H1 (cell line): Measurements from ENCODE around the gene OR2Z1. TPM values are rescaled to one million over a fixed set of nuclear protein-coding genes. Genes with fewer than 3 reads are reported as not detected.

Source experiments
- polyA plus RNA-seq, 7 experiments: library from polyadenylated mRNA; depleted of rRNA in 3 of 7; stranded (reverse) in 5 of 7; unstranded in 2 of 7; fragments of >200 nt in 5 of 7; fragments of 200-250 nt in 2 of 7; gene quantifications; 1 replicate in 5 of 7; 2 replicates in 1 of 7; 4 replicates in 1 of 7; pipeline versions ENCODE4 v1.2.1 to v1.2.3, GENCODE V29; 2011 to 2013; ENCODE audit warnings: missing spikeins in 2 of 7, mixed read lengths in 2 of 7
- total RNA-seq: library from RNA; stranded (reverse); fragmentation: NEBNext Ultra II Directional; extraction: Animal tissue kit (Norgen Biotek cat#: 25700); gene quantifications from 2 replicates; pipeline ENCODE4 v1.2.1, GENCODE V29; 2021
- TF ChIP-seq, protein P1 (sequence below): fragments of 300-600 bp; sonication (generic); IDR thresholded peaks from 2 replicates; pipeline ENCODE4 v1.7.1; 2012; ENCODE audit warnings: low read length, moderate library complexity, mild to moderate bottlenecking, inconsistent platforms; ENCODE audit not compliant: insufficient replicate concordance

OR2Z1 gene
- total and polyA plus RNA-seq, 2 of the 8 experiments (the other 6 are each of a cell fraction or from before 2014, with no cell fraction given): not detected

DNA sequence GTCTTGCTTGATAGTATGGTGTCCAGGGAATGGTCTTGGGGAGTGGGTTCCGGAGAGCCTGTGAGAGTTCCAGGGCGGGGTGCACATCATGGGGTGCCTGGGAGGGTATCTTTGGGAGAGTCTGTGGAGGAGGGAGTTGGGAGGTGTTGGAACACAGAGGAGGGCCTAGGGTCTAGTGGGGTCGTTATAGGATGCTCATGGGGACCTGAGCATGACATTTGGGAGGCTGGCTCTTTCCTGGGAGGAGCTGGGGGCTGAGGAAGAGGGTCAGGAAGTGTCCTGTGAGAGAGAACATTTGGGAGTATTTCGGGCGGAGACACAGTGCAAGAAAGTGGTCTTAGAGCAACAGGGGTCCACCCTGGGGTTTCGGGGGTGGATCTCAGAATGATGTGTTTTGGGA, 25.5 kb upstream of the OR2Z1 start (continued):
- TF ChIP-seq, protein P1, sequence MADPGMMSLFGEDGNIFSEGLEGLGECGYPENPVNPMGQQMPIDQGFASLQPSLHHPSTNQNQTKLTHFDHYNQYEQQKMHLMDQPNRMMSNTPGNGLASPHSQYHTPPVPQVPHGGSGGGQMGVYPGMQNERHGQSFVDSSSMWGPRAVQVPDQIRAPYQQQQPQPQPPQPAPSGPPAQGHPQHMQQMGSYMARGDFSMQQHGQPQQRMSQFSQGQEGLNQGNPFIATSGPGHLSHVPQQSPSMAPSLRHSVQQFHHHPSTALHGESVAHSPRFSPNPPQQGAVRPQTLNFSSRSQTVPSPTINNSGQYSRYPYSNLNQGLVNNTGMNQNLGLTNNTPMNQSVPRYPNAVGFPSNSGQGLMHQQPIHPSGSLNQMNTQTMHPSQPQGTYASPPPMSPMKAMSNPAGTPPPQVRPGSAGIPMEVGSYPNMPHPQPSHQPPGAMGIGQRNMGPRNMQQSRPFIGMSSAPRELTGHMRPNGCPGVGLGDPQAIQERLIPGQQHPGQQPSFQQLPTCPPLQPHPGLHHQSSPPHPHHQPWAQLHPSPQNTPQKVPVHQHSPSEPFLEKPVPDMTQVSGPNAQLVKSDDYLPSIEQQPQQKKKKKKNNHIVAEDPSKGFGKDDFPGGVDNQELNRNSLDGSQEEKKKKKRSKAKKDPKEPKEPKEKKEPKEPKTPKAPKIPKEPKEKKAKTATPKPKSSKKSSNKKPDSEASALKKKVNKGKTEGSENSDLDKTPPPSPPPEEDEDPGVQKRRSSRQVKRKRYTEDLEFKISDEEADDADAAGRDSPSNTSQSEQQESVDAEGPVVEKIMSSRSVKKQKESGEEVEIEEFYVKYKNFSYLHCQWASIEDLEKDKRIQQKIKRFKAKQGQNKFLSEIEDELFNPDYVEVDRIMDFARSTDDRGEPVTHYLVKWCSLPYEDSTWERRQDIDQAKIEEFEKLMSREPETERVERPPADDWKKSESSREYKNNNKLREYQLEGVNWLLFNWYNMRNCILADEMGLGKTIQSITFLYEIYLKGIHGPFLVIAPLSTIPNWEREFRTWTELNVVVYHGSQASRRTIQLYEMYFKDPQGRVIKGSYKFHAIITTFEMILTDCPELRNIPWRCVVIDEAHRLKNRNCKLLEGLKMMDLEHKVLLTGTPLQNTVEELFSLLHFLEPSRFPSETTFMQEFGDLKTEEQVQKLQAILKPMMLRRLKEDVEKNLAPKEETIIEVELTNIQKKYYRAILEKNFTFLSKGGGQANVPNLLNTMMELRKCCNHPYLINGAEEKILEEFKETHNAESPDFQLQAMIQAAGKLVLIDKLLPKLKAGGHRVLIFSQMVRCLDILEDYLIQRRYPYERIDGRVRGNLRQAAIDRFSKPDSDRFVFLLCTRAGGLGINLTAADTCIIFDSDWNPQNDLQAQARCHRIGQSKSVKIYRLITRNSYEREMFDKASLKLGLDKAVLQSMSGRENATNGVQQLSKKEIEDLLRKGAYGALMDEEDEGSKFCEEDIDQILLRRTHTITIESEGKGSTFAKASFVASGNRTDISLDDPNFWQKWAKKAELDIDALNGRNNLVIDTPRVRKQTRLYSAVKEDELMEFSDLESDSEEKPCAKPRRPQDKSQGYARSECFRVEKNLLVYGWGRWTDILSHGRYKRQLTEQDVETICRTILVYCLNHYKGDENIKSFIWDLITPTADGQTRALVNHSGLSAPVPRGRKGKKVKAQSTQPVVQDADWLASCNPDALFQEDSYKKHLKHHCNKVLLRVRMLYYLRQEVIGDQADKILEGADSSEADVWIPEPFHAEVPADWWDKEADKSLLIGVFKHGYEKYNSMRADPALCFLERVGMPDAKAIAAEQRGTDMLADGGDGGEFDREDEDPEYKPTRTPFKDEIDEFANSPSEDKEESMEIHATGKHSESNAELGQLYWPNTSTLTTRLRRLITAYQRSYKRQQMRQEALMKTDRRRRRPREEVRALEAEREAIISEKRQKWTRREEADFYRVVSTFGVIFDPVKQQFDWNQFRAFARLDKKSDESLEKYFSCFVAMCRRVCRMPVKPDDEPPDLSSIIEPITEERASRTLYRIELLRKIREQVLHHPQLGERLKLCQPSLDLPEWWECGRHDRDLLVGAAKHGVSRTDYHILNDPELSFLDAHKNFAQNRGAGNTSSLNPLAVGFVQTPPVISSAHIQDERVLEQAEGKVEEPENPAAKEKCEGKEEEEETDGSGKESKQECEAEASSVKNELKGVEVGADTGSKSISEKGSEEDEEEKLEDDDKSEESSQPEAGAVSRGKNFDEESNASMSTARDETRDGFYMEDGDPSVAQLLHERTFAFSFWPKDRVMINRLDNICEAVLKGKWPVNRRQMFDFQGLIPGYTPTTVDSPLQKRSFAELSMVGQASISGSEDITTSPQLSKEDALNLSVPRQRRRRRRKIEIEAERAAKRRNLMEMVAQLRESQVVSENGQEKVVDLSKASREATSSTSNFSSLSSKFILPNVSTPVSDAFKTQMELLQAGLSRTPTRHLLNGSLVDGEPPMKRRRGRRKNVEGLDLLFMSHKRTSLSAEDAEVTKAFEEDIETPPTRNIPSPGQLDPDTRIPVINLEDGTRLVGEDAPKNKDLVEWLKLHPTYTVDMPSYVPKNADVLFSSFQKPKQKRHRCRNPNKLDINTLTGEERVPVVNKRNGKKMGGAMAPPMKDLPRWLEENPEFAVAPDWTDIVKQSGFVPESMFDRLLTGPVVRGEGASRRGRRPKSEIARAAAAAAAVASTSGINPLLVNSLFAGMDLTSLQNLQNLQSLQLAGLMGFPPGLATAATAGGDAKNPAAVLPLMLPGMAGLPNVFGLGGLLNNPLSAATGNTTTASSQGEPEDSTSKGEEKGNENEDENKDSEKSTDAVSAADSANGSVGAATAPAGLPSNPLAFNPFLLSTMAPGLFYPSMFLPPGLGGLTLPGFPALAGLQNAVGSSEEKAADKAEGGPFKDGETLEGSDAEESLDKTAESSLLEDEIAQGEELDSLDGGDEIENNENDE: no peak
